ENCODE data around the gene TFDP1.

Gene TFDP1

GRCh38 chr13:113632706-113633484 is 48.3 kb downstream of the TFDP1 start:
- Histone ChIP-seq H4K12ac (ENCODE audit: low read depth, low read length) (no peak overlapping the region), H2BK5ac (ENCODE audit: low read depth, low read length, poor library complexity) (no peak overlapping the region), H3K4ac (ENCODE audit: low read depth, low read length) (no peak overlapping the region), H2AFZ (ENCODE audit: insufficient read depth, low read length, poor library complexity) (no peak overlapping the region), H3K27me3 (ENCODE audit: insufficient read depth, low read length) (no peaks in the 10 kb centered on the region), H3K4me1 (ENCODE audit: control insufficient read depth in 1 of 2, insufficient read depth in 2 of 2, low read length in 2 of 2) (peaks cover 0 to 4% of the 10 kb centered on the region in 2 experiments), H3K23ac (ENCODE audit: low read length) (no peak overlapping the region), H4K91ac (ENCODE audit: low read depth, low read length) (no peak overlapping the region), H3K4me3 (ENCODE audit: low read depth, low read length) (no peak overlapping the region), H3K9me3 (ENCODE audit: insufficient read depth, low read depth, low read length) (peaks cover 7% of the 10 kb centered on the region), H3K9ac (ENCODE audit: low read length) (no peak overlapping the region), H3K18ac (ENCODE audit: low read length) (no peak overlapping the region), H3K27ac (ENCODE audit: low read depth, low read length) (no peak overlapping the region), H4K8ac (ENCODE audit: low read depth, low read length) (no peak overlapping the region), H2AK5ac (ENCODE audit: low read length) (no peak overlapping the region), H3K14ac (ENCODE audit: low read length) (no peak overlapping the region), H3K79me2 (ENCODE audit: control insufficient read depth, insufficient read depth, low read length, poor library complexity) (no peaks in the 10 kb centered on the region), H3K36me3 (ENCODE audit: control insufficient read depth in 1 of 2, insufficient read depth in 2 of 2, low read length in 2 of 2) (peaks cover 77 to 82% of the 10 kb centered on the region in 2 experiments), H2BK12ac (ENCODE audit: low read length) (no peak overlapping the region), H3K79me1 (ENCODE audit: low read length) (no peaks in the 10 kb centered on the region), H3K4me2 (ENCODE audit: low read length) (no peak overlapping the region), H2BK120ac (ENCODE audit: insufficient read depth, low read length, poor library complexity) (no peak overlapping the region)
- WGBS (ENCODE audit: extremely low coverage, insufficient coverage, insufficient read length), result no CpG with 5 or more reads among the region's 38 CpGs
- no peak for DNase-seq

GRCh38 chr13:113633485-113633873 is 48.9 kb downstream of the TFDP1 start:
- Histone ChIP-seq H2AK5ac (ENCODE audit: low read length) (no peak overlapping the region), H3K4me2 (ENCODE audit: low read length) (no peak overlapping the region), H3K36me3 (ENCODE audit: control insufficient read depth in 1 of 2, insufficient read depth in 2 of 2, low read length in 2 of 2) (peaks cover 77 to 84% of the 10 kb centered on the region in 2 experiments), H3K27me3 (ENCODE audit: insufficient read depth, low read length) (no peaks in the 10 kb centered on the region), H3K4ac (ENCODE audit: low read depth, low read length) (no peak overlapping the region), H4K8ac (ENCODE audit: low read depth, low read length) (no peak overlapping the region), H3K4me3 (ENCODE audit: low read depth, low read length) (no peak overlapping the region), H4K91ac (ENCODE audit: low read depth, low read length) (no peak overlapping the region), H3K9me3 (ENCODE audit: insufficient read depth, low read depth, low read length) (peaks cover 7% of the 10 kb centered on the region), H3K79me1 (ENCODE audit: low read length) (no peaks in the 10 kb centered on the region), H3K27ac (ENCODE audit: low read depth, low read length) (no peak overlapping the region), H4K12ac (ENCODE audit: low read depth, low read length) (no peak overlapping the region), H3K9ac (ENCODE audit: low read length) (no peak overlapping the region), H3K4me1 (ENCODE audit: control insufficient read depth in 1 of 2, insufficient read depth in 2 of 2, low read length in 2 of 2) (peaks cover 0 to 3% of the 10 kb centered on the region in 2 experiments), H2BK5ac (ENCODE audit: low read depth, low read length, poor library complexity) (no peak overlapping the region), H3K79me2 (ENCODE audit: control insufficient read depth, insufficient read depth, low read length, poor library complexity) (no peaks in the 10 kb centered on the region), H2AFZ (ENCODE audit: insufficient read depth, low read length, poor library complexity) (no peak overlapping the region), H3K23ac (ENCODE audit: low read length) (no peak overlapping the region), H3K18ac (ENCODE audit: low read length) (no peak overlapping the region), H2BK12ac (ENCODE audit: low read length) (no peak overlapping the region), H3K14ac (ENCODE audit: low read length) (no peak overlapping the region), H2BK120ac (ENCODE audit: insufficient read depth, low read length, poor library complexity) (no peak overlapping the region)
- no CpG with 5 or more reads among the region's 18 CpGs for WGBS (ENCODE audit: extremely low coverage, insufficient coverage, insufficient read length)
- DNase-seq, result no peak

GRCh38 chr13:113634279-113635047 is 49.9 kb downstream of the TFDP1 start:
- no peak overlapping the region for H3K27ac ChIP-seq (ENCODE audit: low read depth, low read length)
- H2BK120ac ChIP-seq (ENCODE audit: insufficient read depth, low read length, poor library complexity), result no peak overlapping the region
- H3K9ac ChIP-seq (ENCODE audit: low read length), result no peak overlapping the region
- no peak overlapping the region for H2BK12ac ChIP-seq (ENCODE audit: low read length)
- H2AFZ ChIP-seq (ENCODE audit: insufficient read depth, low read length, poor library complexity), result no peak overlapping the region
- no peak overlapping the region for H3K4me3 ChIP-seq (ENCODE audit: low read depth, low read length)
- no peak overlapping the region for H3K23ac ChIP-seq (ENCODE audit: low read length)
- no peak overlapping the region for H4K8ac ChIP-seq (ENCODE audit: low read depth, low read length)
- H4K91ac ChIP-seq (ENCODE audit: low read depth, low read length), result no peak overlapping the region
- no peak overlapping the region for H3K14ac ChIP-seq (ENCODE audit: low read length)
- no peaks in the 10 kb centered on the region for H3K79me1 ChIP-seq (ENCODE audit: low read length)
- no CpG with 5 or more reads among the region's 16 CpGs for WGBS (ENCODE audit: extremely low coverage, insufficient coverage, insufficient read length)
- H3K27me3 ChIP-seq (ENCODE audit: insufficient read depth, low read length), result no peaks in the 10 kb centered on the region
- H3K9me3 ChIP-seq (ENCODE audit: insufficient read depth, low read depth, low read length), result peaks cover 5% of the 10 kb centered on the region
- no peak overlapping the region for H4K12ac ChIP-seq (ENCODE audit: low read depth, low read length)
- H3K79me2 ChIP-seq (ENCODE audit: control insufficient read depth, insufficient read depth, low read length, poor library complexity), result no peaks in the 10 kb centered on the region
- DNase-seq, result no peak
- no peaks in the 10 kb centered on the region for H3K4me1 ChIP-seq (ENCODE audit: control insufficient read depth in 1 of 2, insufficient read depth in 2 of 2, low read length in 2 of 2)
- no peak overlapping the region for H3K4me2 ChIP-seq (ENCODE audit: low read length)
- no peak overlapping the region for H2BK5ac ChIP-seq (ENCODE audit: low read depth, low read length, poor library complexity)
- H3K18ac ChIP-seq (ENCODE audit: low read length), result no peak overlapping the region
- H3K4ac ChIP-seq (ENCODE audit: low read depth, low read length), result no peak overlapping the region
- H2AK5ac ChIP-seq (ENCODE audit: low read length), result no peak overlapping the region
- peaks cover 73 to 78% of the 10 kb centered on the region in 2 experiments for H3K36me3 ChIP-seq (ENCODE audit: control insufficient read depth in 1 of 2, insufficient read depth in 2 of 2, low read length in 2 of 2)

- no CpG with 5 or more reads among the region's 7 CpGs for WGBS (ENCODE audit: extremely low coverage, insufficient coverage, insufficient read length)
- Histone ChIP-seq H3K9me3 (ENCODE audit: insufficient read depth, low read depth, low read length) (peaks cover 2% of the 10 kb centered on the region), H2AK5ac (ENCODE audit: low read length) (no peak overlapping the region), H2BK5ac (ENCODE audit: low read depth, low read length, poor library complexity) (no peak overlapping the region), H3K23ac (ENCODE audit: low read length) (no peak overlapping the region), H3K4me1 (ENCODE audit: control insufficient read depth in 1 of 2, insufficient read depth in 2 of 2, low read length in 2 of 2) (no peaks in the 10 kb centered on the region), H4K91ac (ENCODE audit: low read depth, low read length) (no peak overlapping the region), H3K4me3 (ENCODE audit: low read depth, low read length) (no peak overlapping the region), H4K8ac (ENCODE audit: low read depth, low read length) (no peak overlapping the region), H3K27ac (ENCODE audit: low read depth, low read length) (no peak overlapping the region), H3K36me3 (ENCODE audit: control insufficient read depth in 1 of 2, insufficient read depth in 2 of 2, low read length in 2 of 2) (peaks cover 74 to 77% of the 10 kb centered on the region in 2 experiments), H3K79me2 (ENCODE audit: control insufficient read depth, insufficient read depth, low read length, poor library complexity) (no peaks in the 10 kb centered on the region), H3K4ac (ENCODE audit: low read depth, low read length) (no peak overlapping the region), H3K18ac (ENCODE audit: low read length) (no peak overlapping the region), H2BK120ac (ENCODE audit: insufficient read depth, low read length, poor library complexity) (no peak overlapping the region), H2AFZ (ENCODE audit: insufficient read depth, low read length, poor library complexity) (no peak overlapping the region), H2BK12ac (ENCODE audit: low read length) (no peak overlapping the region), H3K79me1 (ENCODE audit: low read length) (no peaks in the 10 kb centered on the region), H3K27me3 (ENCODE audit: insufficient read depth, low read length) (no peaks in the 10 kb centered on the region), H4K12ac (ENCODE audit: low read depth, low read length) (no peak overlapping the region), H3K4me2 (ENCODE audit: low read length) (no peak overlapping the region), H3K14ac (ENCODE audit: low read length) (no peak overlapping the region), H3K9ac (ENCODE audit: low read length) (no peak overlapping the region)
- no peak for DNase-seq
Measured at GRCh38 chr13:113635048-113635420, 50.5 kb downstream of the TFDP1 start.

Measured in trophoblast cell (in vitro differentiated cells and primary cell).